Suprapubic skin (tissue), 4 donors: ENCODE results near the gene CWC27. TPM values are rescaled to one million over a fixed set of nuclear protein-coding genes. Genes with fewer than 3 reads are reported as not detected.

ENCODE experiments used
- DNase-seq, 2 donors: peaks; one replicate each; pipeline ENCODE4 v3.0.0-alpha.2; 2019; ENCODE audit warnings: low spot score in 2 of 2
- H3K27ac ChIP-seq: fragments of 200-600 bp; sonication (generic); one replicate; pipeline ENCODE4 v1.5.1; 2019
- H3K27me3 ChIP-seq: fragments of 200-600 bp; sonication (generic); one replicate; pipeline ENCODE4 v1.5.1; 2019
- H3K36me3 ChIP-seq: fragments of 200-600 bp; sonication (generic); one replicate; pipeline ENCODE4 v1.5.1; 2019
- H3K4me1 ChIP-seq: fragments of 200-600 bp; sonication (generic); one replicate; pipeline ENCODE4 v1.5.1; 2019
- H3K4me3 ChIP-seq: fragments of 200-600 bp; sonication (generic); one replicate; pipeline ENCODE4 v1.5.1; 2019; ENCODE audit warnings: mild to moderate bottlenecking
- H3K9me3 ChIP-seq: fragments of 200-600 bp; sonication (generic); one replicate; pipeline ENCODE4 v1.5.1; 2019
- EP300 ChIP-seq: sonication (generic); formaldehyde crosslinking; IDR thresholded peaks from one replicate; pipeline ENCODE4 v1.6.1; 2017; ENCODE audit warnings: antibody characterized with exemption
- POLR2A ChIP-seq, 2 donors: fragments of 450-650 bp; IDR thresholded peaks; one replicate each; pipeline ENCODE4 v1.6.1; 2017; ENCODE audit warnings: antibody characterized with exemption in 2 of 2, mild to moderate bottlenecking in 2 of 2, moderate library complexity in 2 of 2
- POLR2AphosphoS5 ChIP-seq, 3 donors: sonication (generic); formaldehyde crosslinking; IDR thresholded peaks; one replicate each; pipeline ENCODE4 v1.6.1; 2017; ENCODE audit warnings: antibody characterized with exemption in 3 of 3
- WGBS: methylation state at CpG from one replicate; pipeline ENCODE4 v1.1.5; 2018; 5-methylcytosine and 5-hydroxymethylcytosine counted together
- total RNA-seq, 4 donors: library from RNA; depleted of rRNA; stranded (reverse); fragments of >200 nt; gene quantifications; one replicate each; pipeline ENCODE4 v1.1.0, GENCODE V29; 2016
- TF ChIP-seq, protein P1 (sequence below), 2 donors: fragments of 200-600 bp in 1 of 2; fragments of 450-650 bp in 1 of 2; sonication (generic) in 1 of 2; IDR thresholded peaks; one replicate each; pipeline ENCODE4 v1.5.1; 2016 to 2019; ENCODE audit warnings: antibody characterized with exemption in 2 of 2, mild to moderate bottlenecking in 1 of 2, moderate library complexity in 1 of 2

CWC27 gene
- total RNA-seq, 4 donors from 2014 or later = 6.4 to 17.8 (median 13.0) TPM

DNA sequence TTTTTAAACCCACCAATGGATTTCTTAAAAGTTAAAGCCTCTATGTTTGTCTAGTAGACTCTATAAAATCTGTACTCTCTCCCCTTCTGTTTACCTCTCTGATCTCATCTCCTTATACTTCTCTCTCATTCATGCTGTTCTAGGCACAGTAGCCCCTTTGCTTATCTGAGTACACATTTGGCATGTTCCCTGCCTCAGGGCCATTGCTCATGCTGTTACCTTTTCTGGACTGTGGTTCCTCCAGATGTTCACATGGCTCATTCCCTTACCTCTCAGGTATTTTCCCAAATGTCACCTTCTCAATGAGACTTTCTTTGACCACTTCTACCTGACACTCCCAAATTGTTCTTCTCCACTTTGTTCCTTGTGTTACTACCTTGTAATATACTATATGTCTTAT, 176.1 kb downstream of the CWC27 start:
- no peak for DNase-seq
- H3K27ac ChIP-seq = no peak overlapping the region
- H3K27me3 ChIP-seq = no peaks in the 10 kb centered on the region
- no peak for TF ChIP-seq POLR2A (IDR thresholded peaks at IDR 0.05)
- TF ChIP-seq, protein P1, sequence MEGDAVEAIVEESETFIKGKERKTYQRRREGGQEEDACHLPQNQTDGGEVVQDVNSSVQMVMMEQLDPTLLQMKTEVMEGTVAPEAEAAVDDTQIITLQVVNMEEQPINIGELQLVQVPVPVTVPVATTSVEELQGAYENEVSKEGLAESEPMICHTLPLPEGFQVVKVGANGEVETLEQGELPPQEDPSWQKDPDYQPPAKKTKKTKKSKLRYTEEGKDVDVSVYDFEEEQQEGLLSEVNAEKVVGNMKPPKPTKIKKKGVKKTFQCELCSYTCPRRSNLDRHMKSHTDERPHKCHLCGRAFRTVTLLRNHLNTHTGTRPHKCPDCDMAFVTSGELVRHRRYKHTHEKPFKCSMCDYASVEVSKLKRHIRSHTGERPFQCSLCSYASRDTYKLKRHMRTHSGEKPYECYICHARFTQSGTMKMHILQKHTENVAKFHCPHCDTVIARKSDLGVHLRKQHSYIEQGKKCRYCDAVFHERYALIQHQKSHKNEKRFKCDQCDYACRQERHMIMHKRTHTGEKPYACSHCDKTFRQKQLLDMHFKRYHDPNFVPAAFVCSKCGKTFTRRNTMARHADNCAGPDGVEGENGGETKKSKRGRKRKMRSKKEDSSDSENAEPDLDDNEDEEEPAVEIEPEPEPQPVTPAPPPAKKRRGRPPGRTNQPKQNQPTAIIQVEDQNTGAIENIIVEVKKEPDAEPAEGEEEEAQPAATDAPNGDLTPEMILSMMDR (IDR thresholded peaks at IDR 0.05) = no peak
- TF ChIP-seq POLR2AphosphoS5 (IDR thresholded peaks at IDR 0.05) = no peak
- TF ChIP-seq EP300 = no peak
- no peaks in the 10 kb centered on the region for H3K36me3 ChIP-seq
- peaks cover 4% of the 10 kb centered on the region for H3K4me1 ChIP-seq
- H3K9me3 ChIP-seq = no peaks in the 10 kb centered on the region
- no peak overlapping the region for H3K4me3 ChIP-seq

DNA sequence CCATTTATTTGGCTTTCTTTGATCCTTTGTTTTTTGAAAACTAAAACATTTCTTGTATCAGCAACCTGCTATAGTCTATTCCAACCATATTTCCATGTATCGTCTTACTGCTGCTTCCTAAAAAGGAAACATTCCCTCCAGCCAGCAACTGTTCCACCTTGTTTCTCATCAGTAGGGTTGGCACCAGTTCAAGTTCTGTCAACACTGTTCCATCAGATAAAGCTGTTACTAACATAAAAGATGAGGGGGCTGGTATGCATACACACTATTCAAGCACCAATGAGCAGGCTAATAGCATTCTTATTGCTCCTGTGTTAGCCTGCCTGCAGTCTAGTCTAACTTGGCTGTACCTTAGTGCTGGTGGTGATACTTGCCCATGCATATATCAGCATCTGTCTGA, 178.3 kb downstream of the CWC27 start:
- H3K9me3 ChIP-seq = no peaks in the 10 kb centered on the region
- H3K4me3 ChIP-seq = no peak overlapping the region
- 53% methylated on average over 1 of the region's 1 CpG for WGBS
- no peak overlapping the region for H3K27ac ChIP-seq
- no peaks in the 10 kb centered on the region for H3K4me1 ChIP-seq
- no peak for DNase-seq
- H3K36me3 ChIP-seq = no peaks in the 10 kb centered on the region
- H3K27me3 ChIP-seq = no peaks in the 10 kb centered on the region
- no peak for TF ChIP-seq POLR2A (IDR thresholded peaks at IDR 0.05)
- no peak for TF ChIP-seq EP300
- TF ChIP-seq, protein P1 (IDR thresholded peaks at IDR 0.05) = no peak
- TF ChIP-seq POLR2AphosphoS5 (IDR thresholded peaks at IDR 0.05) = no peak

DNA sequence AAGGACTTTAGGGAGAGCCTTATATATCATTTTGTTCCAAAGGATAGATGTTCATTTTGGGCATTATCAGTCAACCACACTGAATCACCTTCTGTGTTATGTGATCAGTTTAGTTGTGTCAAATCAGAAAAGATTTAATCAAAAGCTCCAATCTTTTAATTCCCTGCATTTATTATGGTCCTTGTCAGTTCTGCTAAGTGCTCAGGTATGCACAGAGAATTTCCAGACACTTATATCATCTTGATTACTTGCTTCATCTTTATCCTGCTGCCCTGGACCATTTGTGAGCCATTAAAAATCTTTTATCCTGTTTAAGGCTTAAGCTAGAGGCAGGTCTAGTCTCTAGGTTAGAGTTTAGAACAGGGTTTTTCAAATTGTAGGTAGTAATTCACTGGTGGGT, 179.1 kb downstream of the CWC27 start:
- Histone ChIP-seq H3K4me3 (no peak overlapping the region), H3K36me3 (no peaks in the 10 kb centered on the region), H3K27ac (no peak overlapping the region), H3K9me3 (no peaks in the 10 kb centered on the region), H3K27me3 (no peaks in the 10 kb centered on the region), H3K4me1 (no peaks in the 10 kb centered on the region)
- TF ChIP-seq, protein P1 (IDR thresholded peaks at IDR 0.05) = no peak
- TF ChIP-seq EP300 (no peak), POLR2AphosphoS5 (IDR thresholded peaks at IDR 0.05) (no peak), POLR2A (IDR thresholded peaks at IDR 0.05) (no peak)
- DNase-seq = no peak

DNA sequence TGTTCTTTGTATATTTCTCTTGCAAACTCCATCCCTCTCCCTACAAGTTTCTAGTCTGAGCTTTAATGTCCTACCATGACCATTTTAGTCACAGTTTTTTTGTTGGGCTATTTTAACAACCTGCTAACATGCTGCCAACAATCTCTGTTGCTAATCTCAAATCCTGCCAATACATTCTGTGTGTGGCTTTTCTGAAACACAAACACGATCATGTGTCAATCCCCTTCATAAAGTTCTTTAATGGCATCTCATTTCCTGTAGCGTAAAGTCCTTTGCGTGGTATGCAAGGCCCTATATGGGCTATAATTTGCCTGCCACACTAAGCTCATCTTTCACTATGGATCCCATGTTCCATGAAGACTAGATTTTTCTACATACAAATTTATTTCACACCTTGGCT, 180.6 kb downstream of the CWC27 start:
- Histone ChIP-seq H3K4me3 (no peak overlapping the region), H3K4me1 (no peaks in the 10 kb centered on the region), H3K27ac (no peak overlapping the region), H3K9me3 (no peaks in the 10 kb centered on the region), H3K27me3 (no peaks in the 10 kb centered on the region), H3K36me3 (no peaks in the 10 kb centered on the region)
- TF ChIP-seq, protein P1 (IDR thresholded peaks at IDR 0.05) = no peak
- TF ChIP-seq POLR2A (IDR thresholded peaks at IDR 0.05) = no peak
- no peak for TF ChIP-seq EP300
- no peak for TF ChIP-seq POLR2AphosphoS5 (IDR thresholded peaks at IDR 0.05)
- WGBS = 85% methylated on average over 3 of the region's 3 CpGs
- no peak for DNase-seq

DNA sequence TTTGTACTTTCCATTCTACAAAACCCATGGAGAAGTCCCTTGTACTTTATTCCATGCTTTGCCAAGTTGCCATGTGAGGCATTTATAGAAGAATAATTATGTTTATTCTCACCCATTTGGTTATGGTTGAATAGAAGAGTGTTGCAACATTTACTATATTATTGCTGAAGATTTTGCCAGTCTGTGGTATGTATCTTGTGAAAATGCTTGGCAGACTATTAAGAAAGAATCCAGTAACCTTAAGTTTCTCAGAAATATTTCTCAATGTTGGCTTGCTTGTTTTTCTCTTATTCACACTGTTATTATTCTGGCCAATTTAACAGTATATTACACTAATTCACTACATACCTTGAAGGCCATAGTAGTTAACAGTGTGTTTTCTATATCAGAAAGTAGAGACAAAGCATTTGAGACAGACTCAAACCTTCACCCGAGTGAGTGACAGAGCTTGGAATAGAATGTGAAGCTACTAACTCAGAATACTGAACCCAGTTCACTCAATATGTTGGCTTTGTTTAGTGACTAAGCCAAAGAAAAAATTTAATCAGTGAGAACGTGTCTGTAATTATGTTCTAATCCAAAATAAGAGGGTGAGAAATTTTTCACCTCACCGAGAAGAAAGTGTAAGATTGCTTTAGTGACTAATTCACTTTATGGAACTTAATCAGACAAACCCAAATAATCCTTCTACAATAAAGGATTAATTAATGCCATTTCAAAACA, 184.4 kb downstream of the CWC27 start:
- WGBS = 89% methylated on average over 3 of the region's 3 CpGs
- no peak for DNase-seq
- no peak overlapping the region for H3K4me3 ChIP-seq
- H3K27ac ChIP-seq = no peak overlapping the region
- TF ChIP-seq POLR2A (IDR thresholded peaks at IDR 0.05) (no peak), POLR2AphosphoS5 (IDR thresholded peaks at IDR 0.05) (no peak), EP300 (no peak)
- TF ChIP-seq, protein P1 (IDR thresholded peaks at IDR 0.05) = no peak
- H3K9me3 ChIP-seq = no peaks in the 10 kb centered on the region
- H3K27me3 ChIP-seq = no peaks in the 10 kb centered on the region
- no peaks in the 10 kb centered on the region for H3K4me1 ChIP-seq
- no peaks in the 10 kb centered on the region for H3K36me3 ChIP-seq
